Measurements from ENCODE around the gene BNIP5.

BNIP5 gene

DNA sequence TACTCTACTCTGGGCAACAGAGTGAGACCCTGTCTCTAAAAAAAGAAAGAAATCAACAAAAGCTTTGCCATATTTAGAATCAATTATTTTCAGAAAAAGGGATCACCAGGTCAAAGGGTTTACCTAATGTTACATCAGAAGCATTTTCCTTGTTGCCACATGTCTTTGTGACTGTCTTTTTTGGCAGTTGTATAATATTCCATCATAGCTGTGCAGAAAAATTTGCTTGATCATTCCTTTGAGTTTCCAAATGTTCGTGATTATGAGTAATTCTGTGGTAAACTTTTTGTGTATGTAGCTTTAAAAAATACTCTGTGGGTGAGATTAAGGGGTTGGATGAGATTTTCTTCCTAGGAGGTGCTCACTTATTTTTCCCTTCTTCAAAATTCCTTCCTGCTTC lies 40.4 kb downstream of the BNIP5 start:
- no peak for DNase-seq (ENCODE audit: low read depth)

DNA sequence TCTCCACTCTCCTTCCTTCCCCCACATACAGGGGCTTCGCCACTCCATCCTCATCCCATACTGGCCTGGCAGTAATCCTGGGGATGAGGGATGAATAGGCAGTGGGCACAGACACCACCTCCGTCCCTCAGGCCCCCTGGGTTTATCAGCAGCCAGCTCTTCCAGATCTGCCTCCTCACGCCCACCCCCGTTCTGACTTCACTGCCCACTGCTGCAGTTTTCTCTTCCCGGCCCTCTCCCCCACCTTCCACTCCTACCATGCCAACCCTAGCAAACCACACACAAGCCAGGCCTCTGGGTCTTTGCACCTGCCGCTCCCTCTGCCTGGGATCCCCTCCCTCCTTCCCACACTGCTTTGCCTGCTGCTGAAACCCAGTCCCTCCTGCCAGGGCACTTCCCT lies 44.5 kb downstream of the BNIP5 start:
- no peak for DNase-seq (ENCODE audit: low read depth)

DNA sequence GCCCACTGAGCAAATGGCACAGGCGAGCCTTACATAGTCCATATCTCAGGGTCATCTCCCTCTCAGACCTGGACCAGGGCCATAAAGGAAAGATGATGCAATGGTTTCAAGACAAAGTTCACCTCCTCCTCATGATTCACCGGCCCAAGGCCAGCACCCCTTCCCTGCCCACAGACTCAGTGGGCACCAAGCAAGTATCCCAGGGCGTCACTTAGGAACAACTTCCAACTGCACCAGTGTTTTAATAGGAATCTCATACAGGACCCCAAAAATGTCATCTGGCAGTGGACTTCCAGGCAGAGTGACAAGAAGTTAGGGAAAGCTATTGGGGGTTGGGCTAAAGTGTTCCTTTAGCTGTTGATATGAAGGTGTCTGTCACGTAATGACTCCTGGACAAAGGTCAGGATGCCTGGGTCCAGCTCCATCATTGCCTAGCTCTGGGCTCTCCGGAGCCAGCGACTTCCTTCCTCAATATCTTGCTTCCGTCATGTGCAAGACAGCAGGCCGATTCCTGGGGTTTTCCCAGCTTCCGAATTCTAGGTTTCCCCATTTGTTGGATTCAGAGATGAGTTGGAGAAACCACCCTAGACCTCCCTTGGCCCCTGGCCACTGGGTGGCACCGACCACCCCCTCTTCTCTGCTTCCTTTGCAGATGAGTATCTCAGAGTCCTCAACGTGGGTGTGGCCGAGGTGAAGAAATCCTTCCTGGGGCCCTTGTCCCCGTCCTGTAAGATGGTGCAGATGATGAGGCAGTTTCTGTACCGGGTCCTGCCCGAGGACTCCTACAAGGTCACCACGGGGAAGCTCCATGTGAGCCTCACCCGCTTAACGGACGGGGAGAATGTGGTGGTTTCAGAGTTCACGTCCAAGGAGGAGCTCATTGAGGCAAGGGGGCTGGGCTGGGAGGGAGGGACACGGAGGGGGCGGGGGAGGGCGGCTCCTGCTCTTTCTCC lies 45.7 kb downstream of the BNIP5 start:
- peak; percentile 47 for DNase-seq (ENCODE audit: low read depth)

DNA sequence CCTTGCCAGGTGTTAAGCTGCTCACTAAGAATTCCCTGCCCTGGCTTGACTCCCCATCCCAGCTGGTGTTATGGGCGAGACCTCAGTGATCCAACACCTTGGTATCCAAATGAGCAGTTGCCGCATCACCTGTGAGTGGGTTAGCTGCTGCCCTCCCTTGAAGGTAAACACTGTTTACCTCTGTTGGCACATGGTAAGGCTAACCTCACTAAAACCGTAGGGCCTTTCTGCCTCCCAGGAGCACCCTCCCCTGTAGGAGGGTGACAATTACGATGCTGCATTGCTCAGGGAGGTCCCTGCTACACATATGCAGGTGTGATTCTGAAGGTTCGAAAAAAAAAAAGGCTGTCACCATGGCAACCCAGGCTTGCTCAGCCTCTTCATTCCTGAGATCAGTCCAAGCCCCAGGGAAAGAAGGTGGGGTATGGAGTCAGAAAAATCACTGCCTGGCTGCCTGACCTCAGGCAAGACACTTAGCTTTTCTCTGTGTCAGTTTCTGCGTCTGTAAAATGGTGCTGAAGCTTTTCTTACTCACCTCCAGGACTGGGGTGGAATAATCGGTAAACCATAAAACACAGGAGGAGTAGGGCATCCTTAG lies 47.3 kb downstream of the BNIP5 start:
- no peak for DNase-seq (ENCODE audit: low read depth)

DNA sequence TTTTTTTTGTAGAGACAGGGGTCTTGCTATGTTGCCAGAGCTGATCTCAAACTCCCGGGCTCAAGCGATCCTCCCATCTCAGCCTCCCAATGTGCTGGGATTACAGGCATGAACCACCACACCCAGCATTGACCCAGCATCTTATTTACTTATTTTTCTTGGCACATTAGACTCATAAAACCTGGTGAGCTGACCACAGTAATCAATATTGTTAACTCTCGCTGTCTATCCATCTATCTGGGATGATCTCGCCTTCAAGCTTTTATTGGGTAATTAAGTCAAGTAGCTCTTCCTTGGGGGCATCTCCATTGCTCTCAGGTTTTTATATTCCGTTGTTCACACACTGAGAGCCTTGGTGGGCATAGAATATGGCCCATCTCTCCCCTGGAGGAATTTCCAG lies 49.8 kb downstream of the BNIP5 start:
- DNase-seq (ENCODE audit: low read depth): no peak

DNA sequence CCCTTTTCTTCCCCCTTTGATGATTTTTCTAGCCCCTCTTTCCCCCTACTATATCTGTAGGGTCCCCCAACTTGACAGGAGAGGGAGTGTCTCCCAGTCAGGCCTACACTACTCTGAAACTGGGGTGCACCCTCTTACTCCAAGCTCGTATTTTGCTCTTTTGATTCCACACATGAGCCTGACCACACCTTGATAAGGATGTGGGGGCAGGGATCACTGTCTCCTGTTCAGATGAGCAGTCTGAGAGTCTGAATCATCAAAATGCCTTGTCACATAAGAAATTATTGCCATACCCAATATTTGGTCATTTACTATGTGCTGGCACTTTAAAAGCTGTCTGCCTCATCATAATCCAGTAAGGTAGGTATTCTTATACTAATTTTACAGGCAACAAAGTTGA lies 50.9 kb downstream of the BNIP5 start:
- DNase-seq (ENCODE audit: low read depth): no peak

DNA sequence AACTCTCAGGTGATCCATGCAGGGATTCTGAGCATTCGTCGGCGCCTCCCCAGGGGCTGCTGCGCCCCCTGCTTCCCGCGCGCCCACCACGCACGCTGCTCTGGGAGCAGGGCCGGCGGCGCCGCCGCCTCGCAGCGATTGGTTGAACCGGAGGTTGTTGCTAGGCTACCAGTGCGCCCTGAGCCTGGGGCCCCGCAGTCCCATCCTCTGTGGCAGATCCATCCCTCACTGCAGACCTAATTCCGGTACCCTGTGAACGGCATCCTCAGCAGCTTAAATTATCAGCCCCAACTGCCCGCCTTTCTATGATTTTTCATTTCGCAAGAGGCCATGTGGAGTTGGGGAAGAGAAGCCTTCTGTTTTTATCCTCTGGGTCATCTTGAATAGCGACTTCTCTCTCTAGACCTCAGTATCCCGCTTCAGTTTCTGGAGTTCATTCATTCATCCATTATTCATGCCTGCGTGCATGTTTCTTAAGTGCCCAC lies 51.5 kb downstream of the BNIP5 start:
- no peak for DNase-seq (ENCODE audit: low read depth)

DNA sequence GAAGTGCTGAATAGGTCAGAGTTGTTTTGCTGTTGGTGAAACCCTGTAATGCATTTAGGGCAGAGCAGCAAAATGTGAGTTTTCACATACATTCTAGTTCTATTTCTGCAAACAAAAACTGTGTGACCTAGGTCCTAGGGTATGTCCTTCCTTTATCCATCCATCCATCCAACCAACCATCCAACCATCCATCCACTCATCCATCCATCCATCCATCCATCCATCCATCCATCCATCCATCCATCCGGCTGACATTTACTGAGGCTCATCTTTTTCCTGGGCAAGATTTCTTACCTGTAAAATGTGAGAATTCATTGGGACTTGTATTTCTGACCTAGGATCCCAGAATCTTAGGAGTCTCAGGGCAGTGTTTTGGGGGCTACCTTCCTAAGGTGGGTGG lies 52.3 kb downstream of the BNIP5 start:
- no peak for DNase-seq (ENCODE audit: low read depth)

DNA sequence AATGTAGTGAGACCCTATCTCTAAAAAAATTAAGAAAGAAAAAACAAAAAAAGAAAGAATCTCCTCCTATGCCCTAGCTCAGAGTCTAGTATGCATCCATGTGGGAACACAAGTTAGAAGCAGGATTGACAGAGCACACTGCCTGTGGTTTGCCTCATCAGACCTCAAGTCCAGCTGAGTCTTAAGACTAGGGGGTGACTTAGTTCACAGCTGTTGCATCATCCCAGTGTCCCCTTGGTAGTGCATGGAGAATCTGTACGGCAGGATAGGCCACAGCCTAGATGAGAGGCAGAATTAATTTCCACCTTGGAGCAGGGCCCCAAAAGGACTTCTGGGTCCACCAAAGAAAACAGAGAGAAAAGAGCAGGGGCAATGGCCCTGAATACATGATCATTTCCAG lies 53.1 kb downstream of the BNIP5 start:
- no peak for DNase-seq (ENCODE audit: low read depth)

DNA sequence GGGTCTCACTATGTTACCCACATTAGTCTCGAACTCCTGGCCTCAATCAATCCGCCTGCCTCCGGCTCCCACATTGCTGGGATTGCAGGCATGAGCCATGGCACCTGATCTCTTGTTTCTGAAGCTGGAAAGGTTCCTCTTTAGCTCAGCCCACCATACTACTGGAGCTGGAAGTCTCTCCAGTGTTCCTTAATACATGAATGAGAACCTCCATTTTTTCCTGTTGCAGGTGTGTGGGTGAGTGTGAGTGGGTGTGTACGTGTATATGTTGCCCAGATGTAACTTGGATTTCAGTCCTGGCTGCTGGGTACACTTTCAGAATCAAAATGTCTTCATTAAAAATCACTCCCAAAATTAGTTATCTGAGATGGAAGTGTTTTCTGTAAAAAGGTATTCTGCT lies 55.7 kb downstream of the BNIP5 start:
- DNase-seq (ENCODE audit: low read depth): no peak

DNA sequence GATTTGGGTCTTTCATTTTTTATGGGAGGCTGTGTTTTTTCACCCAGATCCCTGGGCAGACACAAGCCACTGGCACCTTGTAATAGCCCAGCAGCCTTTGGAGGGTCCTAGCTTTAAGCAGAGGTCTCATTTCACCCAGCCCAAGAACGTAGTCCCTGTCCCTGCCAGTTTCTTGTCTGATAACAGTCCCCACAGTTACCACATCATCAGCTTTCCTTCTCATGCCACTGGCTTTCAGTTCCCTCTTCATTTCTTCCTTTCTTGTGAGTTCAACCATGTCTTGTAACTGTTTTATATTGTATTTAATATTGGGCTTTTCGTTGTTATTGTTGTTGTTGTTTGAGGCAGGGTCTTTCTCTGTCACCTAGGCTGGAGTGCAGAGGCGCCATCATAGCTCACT lies 56.2 kb downstream of the BNIP5 start:
- no peak for DNase-seq (ENCODE audit: low read depth)

DNA sequence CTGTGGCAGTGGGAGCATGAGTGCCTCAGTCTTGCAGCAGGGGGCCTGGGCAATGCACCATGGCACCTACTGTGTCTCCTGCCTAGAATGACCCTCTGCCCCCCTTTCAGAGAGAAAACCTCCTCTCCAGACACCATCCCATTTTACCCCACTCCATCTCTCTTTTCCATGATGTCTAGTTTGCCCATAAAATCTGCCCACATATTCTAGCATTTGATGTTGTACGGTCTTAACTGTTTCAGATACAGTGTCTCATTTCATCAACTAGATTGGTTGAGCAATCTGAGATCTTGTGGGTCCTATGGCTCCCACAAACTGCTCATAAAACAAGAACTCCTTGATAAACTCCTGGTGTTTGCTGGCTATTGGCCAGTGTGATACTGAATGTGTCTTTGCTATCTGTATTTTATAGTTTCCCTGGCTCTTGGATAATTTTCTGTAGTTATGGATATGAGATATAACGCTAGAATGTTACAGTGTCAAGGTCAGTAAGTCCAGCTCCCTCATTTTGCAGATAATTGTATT lies 58.7 kb downstream of the BNIP5 start:
- DNase-seq (ENCODE audit: low read depth): no peak

DNA sequence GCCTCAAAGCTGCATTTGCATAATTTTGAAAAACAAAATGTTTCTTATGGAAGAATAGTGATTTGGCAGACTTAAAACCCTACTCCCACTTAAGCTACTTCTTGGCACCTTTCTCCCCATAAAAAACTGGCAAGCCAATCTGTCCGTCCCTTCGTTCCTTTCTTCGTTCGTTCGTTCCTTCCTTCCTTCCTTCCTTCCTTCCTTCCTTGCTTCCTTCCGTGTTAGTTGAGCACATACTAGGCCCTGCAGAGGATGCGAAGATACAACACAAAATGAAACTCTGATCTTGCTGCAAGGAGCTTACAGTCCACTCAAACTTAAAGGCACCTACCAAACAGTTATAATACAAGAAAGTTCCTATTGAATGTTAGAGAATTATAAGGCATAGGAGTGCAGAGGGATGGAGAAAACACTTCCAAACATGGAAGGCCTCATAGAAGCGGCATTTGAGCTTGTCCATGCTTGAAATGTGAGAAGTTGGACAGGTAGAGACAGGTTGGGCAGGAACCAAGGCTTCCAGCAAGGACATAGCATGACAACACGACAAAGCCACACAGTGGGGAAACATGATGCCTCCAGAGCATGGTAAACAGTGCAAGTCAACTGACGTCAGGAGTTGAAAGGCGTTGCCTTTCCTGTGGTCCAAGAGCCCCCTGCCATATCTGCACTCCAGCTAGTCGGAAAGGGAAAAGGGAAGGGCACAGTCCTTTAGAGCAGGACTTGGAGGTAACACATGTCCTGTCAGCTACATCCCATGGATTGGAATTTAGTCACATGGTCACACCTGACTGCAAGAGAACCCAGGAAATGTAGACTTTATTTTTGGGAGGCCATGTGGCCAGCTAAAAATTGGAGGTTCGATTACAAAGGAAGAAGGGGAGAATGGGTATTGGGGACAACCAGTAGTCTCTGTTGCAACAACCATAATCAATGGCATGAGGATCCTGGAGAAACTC lies 59.8 kb downstream of the BNIP5 start:
- DNase-seq (ENCODE audit: low read depth): no peak

DNA sequence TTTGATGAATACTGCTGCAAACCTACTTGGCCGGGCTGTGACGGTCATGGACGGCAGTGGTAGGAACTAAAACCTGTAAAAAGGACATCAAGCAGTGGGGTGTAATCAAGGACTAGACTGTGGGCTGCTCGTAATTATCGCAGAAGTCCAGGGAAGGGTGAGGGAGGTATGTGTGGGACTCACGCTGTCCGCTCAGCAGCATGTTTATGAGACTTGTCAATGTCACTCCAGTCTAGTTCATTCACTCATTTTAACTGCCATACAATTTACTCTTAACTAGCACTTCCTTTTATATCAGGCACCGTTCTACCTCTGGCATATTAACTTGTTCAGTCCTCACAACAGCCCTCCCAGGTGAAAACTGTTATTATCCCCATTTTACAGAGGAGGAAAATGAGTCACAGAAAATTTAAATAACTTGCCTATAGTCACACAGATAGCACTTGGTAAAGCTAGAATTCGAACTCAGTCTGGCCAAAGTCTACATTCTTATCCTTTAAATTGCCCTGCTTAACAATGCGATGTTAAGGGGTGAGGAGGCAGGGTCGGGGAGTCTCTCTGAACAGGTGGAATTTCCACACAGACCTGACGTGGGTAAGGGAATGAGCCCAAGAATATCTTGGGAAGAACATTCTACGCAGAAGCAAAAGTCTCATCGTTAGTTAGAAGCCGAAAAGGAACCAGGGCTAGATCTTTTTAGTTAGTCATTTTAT lies 62.7 kb downstream of the BNIP5 start:
- DNase-seq (ENCODE audit: low read depth): no peak

DNA sequence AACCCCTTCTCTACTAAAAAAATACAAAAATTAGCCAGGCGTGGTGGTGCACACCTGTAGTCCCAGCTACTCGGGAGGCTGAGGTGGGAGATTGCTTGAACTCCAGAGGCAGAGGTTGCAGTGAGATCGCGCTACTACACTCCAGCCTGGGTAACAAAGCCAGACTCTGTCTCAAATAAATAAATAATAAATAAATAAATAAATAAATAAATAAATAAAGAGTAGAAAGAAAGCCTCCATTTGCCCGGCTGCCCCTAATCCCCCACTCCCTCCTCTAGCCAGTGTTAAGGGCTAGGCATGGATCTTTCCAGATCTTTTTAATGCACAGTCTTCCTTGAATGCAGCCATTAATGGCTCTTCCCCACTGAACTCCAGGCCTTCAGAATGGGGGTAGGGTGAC lies 63.6 kb downstream of the BNIP5 start:
- no peak for DNase-seq (ENCODE audit: low read depth)

DNA sequence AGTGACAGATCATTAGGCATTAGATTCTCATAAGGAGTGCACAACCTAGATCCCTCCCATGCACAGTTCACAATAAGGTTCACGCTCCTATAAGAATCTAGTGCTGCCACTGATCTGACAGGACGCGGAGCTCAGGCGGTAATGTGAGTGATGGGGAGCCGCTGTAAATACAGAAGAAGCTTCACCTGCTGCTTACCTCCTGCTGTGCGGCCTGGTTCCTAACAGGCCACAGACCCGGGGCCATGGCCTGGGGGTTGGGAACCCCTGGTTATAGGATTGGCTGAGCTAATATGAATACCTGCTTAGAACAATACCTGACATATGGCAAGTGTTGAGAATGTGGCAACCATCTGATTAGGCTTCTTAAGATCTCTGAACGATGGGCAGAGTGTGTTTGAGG lies 64.5 kb downstream of the BNIP5 start:
- DNase-seq (ENCODE audit: low read depth): no peak

DNA sequence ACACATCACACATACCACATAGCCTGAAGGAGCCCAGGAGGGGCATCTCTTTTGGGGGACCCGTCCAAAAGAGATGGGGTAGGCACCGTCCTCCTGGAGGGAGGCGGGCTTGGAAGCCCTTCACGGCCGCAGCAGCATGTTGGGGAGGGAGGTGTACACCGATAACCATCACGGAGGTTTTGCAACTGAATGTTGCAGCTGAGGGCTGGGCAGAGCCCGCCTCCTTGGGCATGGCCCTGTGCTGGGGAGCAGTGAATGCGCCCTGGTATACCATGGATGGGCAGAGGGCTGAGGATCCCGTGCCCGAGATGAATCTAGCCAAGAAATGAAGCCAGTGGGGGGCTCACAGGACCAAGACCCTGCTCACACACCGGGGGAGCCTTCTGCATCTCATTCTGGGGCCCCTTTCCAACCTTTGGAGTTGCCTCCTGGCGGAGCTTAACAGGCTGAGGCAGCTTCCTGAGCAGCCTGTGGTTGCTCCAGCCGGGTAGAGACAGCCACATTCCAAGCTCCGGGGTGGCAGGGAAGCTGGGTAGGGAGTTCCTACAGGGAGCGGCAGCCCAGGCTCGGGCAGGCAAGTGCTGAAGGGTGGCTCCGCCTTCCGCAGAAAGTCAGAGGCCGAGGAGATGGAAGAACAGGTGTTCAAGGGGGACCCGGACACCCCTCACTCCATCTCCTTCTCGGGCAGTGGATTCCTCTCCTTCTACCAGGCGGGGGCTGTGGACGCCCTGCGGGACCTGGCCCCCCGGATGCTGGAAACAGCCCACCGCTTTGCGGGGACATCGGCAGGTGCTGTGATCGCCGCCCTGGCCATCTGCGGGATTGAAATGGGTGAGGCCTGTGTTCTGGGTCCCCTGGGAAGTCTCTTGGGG lies 66.6 kb downstream of the BNIP5 start, which contains the start of gene PNPLA1:
TSS of gene PNPLA1 (plus strand) at position 227 of the 872 bp plus-strand sequence. CDS start at position 627, 400 bp downstream.
- no peak for DNase-seq (ENCODE audit: low read depth)

DNA sequence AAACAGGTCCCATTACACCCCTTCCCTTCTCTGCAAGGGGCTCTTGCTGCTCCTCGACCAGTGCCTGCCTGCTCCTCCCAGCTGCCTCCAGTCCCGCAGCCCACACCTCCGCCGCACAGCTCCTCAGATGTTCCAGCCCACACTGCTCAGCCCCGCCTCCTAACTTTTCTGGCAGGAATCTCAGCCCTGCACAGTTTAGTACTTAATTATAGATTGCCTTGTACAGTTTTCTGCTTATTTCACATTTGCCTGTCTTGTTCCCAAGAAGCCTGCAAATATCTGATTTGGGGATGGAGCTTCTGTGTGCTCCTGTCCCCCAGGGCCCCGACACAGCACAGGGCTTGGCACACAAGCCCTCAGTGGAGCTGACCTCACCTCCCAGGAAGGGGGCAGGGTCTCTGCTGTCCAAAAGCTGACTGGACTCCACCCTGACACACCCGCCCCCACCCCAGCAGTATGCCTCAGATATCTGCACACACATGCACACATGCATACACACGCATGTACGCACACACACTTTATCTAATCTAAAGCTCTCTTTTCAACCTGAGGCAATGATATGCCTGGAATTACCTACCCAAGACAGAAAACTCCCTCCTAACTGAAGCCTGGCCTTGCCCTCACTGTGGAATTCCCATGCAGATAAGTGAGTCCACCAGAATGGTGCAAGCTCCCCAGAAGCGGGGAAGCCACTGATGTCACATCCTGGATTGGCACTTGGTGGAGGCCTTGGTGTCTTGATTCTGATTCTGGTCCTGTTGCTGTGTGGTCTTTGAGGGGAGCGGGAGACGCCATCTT lies 68.0 kb downstream of the BNIP5 start:
- no peak for DNase-seq (ENCODE audit: low read depth)

DNA sequence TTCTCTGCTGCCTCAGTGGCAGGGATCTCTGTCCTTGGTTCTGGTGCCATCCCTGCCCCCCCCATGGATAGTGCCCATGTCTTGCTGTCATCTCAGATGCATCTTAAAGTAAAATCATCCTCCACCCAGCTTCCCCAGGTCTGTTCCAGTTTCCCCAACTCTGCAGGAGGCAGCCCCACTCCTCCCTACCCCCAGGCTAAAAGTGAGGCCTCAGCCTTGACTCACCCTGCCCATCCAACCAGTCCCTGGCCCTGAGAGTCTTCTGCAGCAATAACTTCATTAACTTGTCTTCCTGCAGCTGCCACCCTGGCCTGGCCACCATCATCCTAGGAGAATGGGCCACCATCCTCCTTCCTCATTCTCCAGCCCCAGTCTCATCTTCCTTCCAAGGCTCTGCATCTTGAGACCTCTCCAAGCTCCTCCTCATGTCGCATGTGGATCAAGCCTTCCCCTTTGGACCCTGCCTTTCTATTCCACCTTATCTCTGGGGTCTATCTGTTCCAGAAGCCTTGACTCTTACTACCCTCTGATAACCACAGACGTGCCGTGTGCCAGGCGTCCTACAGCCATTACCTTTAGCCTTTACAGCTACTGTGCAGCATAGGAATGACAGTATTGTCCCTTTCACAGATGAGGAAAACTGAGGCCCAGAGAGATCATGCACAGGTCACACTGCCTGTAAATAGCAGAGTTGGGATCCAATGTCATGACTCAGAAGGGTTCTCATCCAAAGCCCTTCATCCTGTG lies 68.8 kb downstream of the BNIP5 start:
- peak; percentile 35 for DNase-seq (ENCODE audit: low read depth)
